Ovary (tissue), 9 donors: ENCODE results near the gene PRELID3B. TPM values are rescaled to one million over a fixed set of nuclear protein-coding genes. Genes with fewer than 3 reads are reported as not detected.
A peak's percentile ranks its signal among the peaks of the same experiment; 100 is the strongest.

ENCODE experiments used
- DNase-seq, 5 donors: peaks; one replicate each; pipeline ENCODE4 v3.0.0-alpha.2; 2019 to 2020
- H3K27ac ChIP-seq, 2 donors: fragments of 200-600 bp; one replicate each; pipeline versions ENCODE4 v1.5.1 to v1.8.0; 2019 to 2022
- H3K27me3 ChIP-seq: fragments of 200-600 bp; one replicate; pipeline ENCODE4 v1.8.0; 2022
- H3K36me3 ChIP-seq: fragments of 200-600 bp; sonication (generic); one replicate; pipeline ENCODE4 v1.5.1; 2019
- H3K4me1 ChIP-seq: one replicate; pipeline ENCODE4 v1.8.1; 2013; ENCODE audit warnings: mild to moderate bottlenecking, moderate library complexity; ENCODE audit not compliant: insufficient read depth
- H3K4me3 ChIP-seq: fragments of 200-600 bp; sonication (generic); one replicate; pipeline ENCODE4 v1.5.1; 2017
- H3K9me3 ChIP-seq, 2 donors: fragments of 200-600 bp in 1 of 2; sonication (generic) in 1 of 2; one replicate each; pipeline versions ENCODE4 v1.5.1 to v1.8.1; 2013 to 2019; ENCODE audit warnings: mild to moderate bottlenecking in 1 of 2, moderate library complexity in 1 of 2
- CTCF ChIP-seq, 3 donors: fragments of 450-650 bp in 2 of 3; fragments of 200-600 bp in 1 of 3; IDR thresholded peaks; one replicate each; pipeline versions ENCODE4 v1.5.1 to v1.8.0; 2016 to 2022; ENCODE audit warnings: antibody characterized with exemption in 3 of 3, mild to moderate bottlenecking in 1 of 3
- EP300 ChIP-seq: sonication (generic); formaldehyde crosslinking; IDR thresholded peaks from one replicate; pipeline ENCODE4 v1.6.1; 2017; ENCODE audit warnings: antibody characterized with exemption
- POLR2A ChIP-seq: fragments of 450-650 bp; IDR thresholded peaks from one replicate; pipeline ENCODE4 v1.6.1; 2017; ENCODE audit warnings: antibody characterized with exemption, mild to moderate bottlenecking, moderate library complexity
- WGBS, 3 donors: extraction: QIAGEN DNeasy Blood & Tissue Kit in 1 of 3; methylation state at CpG; one replicate each; pipeline versions ENCODE4 v1.1.5 to v1.1.7; 2013 to 2017; 5-methylcytosine and 5-hydroxymethylcytosine counted together
- intact Hi-C, 4 donors: fragments of 100-400 bp; cut with DNase I; formaldehyde crosslinking; loops; one replicate each; pipeline versions ENCODE4 v1.11.0 to v1.15.1; 2022 to 2023
- polyA plus RNA-seq, 2 donors: library from polyadenylated mRNA; stranded (reverse); fragments of 200-250 nt in 1 of 2; fragments of 350-450 nt in 1 of 2; fragmentation: Illumina TruSeq in 1 of 2; extraction: RNeasy Lipid Tissue Mini Kit (QIAGEN cat#74804) in 1 of 2; gene quantifications; one replicate each; pipeline ENCODE4 v1.2.3, GENCODE V29; 2013 to 2014
- total RNA-seq, 7 donors: library from RNA; depleted of rRNA in 2 of 7; stranded (reverse); fragments of >200 nt in 2 of 7; fragmentation: NEBNext Ultra II Directional in 3 of 7; extraction: Animal tissue kit (Norgen Biotek cat#: 25700) in 3 of 7; gene quantifications; one replicate each; pipeline versions ENCODE4 v1.1.0 to v1.2.4, GENCODE V29; 2016 to 2023
- donor health status: DM: no; HTN: no; CAD: no; lungs with moderate emphysema.
- donor health status: DM: no; HTN: no; CAD: no.
- donor health status: Bipolar disorder and iron deficiency.
- donor health status: DM: yes; HTN: yes; CAD: no.
- donor health status: DM: no; HTN: no; CAD: no.
- donor health status: DM: yes; HTN: yes; CAD: no.

PRELID3B gene
- total and polyA plus RNA-seq, 9 donors = 16.8 to 40.8 (median 29.2) TPM

GRCh38 chr20:59016795-59017492 is 25.6 kb downstream of the PRELID3B start:
- H3K27me3 ChIP-seq = no peaks in the 10 kb centered on the region
- TF ChIP-seq EP300 (no peak), POLR2A (no peak), CTCF (IDR thresholded peaks at IDR 0.05) (no peak)
- WGBS, 3 donors = 4 to 27% (median 7%) methylated on average over 4 of the region's 4 CpGs
- intact Hi-C loops = no loop called here
- peaks cover 7% of the 10 kb centered on the region for H3K4me1 ChIP-seq
- DNase-seq = no peak
- no peaks in the 10 kb centered on the region for H3K36me3 ChIP-seq
- no peaks in the 10 kb centered on the region for H3K9me3 ChIP-seq
- no peak overlapping the region for H3K4me3 ChIP-seq
- H3K27ac ChIP-seq = peak overlapping the region in 1 of 2 donors; percentile 54

GRCh38 chr20:59015812-59016711 is 26.5 kb downstream of the PRELID3B start:
- no peak for DNase-seq
- H3K27me3 ChIP-seq = no peaks in the 10 kb centered on the region
- peak overlapping the region in 1 of 2 donors; percentile 54 for H3K27ac ChIP-seq
- TF ChIP-seq CTCF (IDR thresholded peaks at IDR 0.05) (no peak), POLR2A (no peak), EP300 (no peak)
- intact Hi-C loops = no loop called here
- WGBS, 3 donors = 82 to 88% (median 84%) methylated on average over 15 to 16 of the region's 16 CpGs
- peaks cover 7% of the 10 kb centered on the region for H3K4me1 ChIP-seq
- no peak overlapping the region for H3K4me3 ChIP-seq
- no peaks in the 10 kb centered on the region for H3K36me3 ChIP-seq
- no peaks in the 10 kb centered on the region for H3K9me3 ChIP-seq

GRCh38 chr20:59015411-59015810 is 27.2 kb downstream of the PRELID3B start:
- no peak for TF ChIP-seq EP300
- no peak for TF ChIP-seq POLR2A
- no peak for TF ChIP-seq CTCF (IDR thresholded peaks at IDR 0.05)
- Histone ChIP-seq H3K27ac (no peak overlapping the region), H3K4me3 (no peak overlapping the region), H3K9me3 (no peaks in the 10 kb centered on the region), H3K4me1 (peaks cover 7% of the 10 kb centered on the region), H3K27me3 (no peaks in the 10 kb centered on the region), H3K36me3 (no peaks in the 10 kb centered on the region)
- whole genome bisulfite sequencing, 3 donors = 90 to 94% (median 93%) methylated on average over 16 of the region's 16 CpGs
- intact Hi-C loops = no loop called here
- DNase-seq = no peak

GRCh38 chr20:59014680-59015389 is 27.8 kb downstream of the PRELID3B start:
- intact Hi-C loops = no loop called here
- Histone ChIP-seq H3K9me3 (no peaks in the 10 kb centered on the region), H3K36me3 (no peaks in the 10 kb centered on the region), H3K27me3 (no peaks in the 10 kb centered on the region), H3K4me1 (peaks cover 7% of the 10 kb centered on the region), H3K4me3 (no peak overlapping the region), H3K27ac (no peak overlapping the region)
- TF ChIP-seq POLR2A (no peak), EP300 (no peak), CTCF (IDR thresholded peaks at IDR 0.05) (no peak)
- 89 to 96% (median 90%) methylated on average over 17 of the region's 17 CpGs for WGBS, 3 donors
- DNase-seq = no peak
